Endothelial cell of umbilical vein (primary cell): ENCODE data around the gene PASK. TPM values are rescaled to one million over a fixed set of nuclear protein-coding genes. Genes with fewer than 3 reads are reported as not detected.

Experiments
- BruUV-seq: library from RNA; stranded (reverse); fragments of 400-500 nt; replicated peaks from 2 replicates; lab custom pipeline; 2021; lab: Mats Ljungman, UMichigan
- CTCF ChIA-PET: fragments of 300-600, 350-600 bp; sonication (Branson Sonifier 250); formaldehyde crosslinking; loops from one replicate; lab custom pipeline; 2021; ENCODE audit warnings: antibody characterized with exemption, inconsistent platforms; lab: Charles Lee
- POLR2A ChIA-PET: fragments of 300-600, 350-600 bp; sonication (Branson Sonifier 250); formaldehyde crosslinking; loops from one replicate; lab custom pipeline; 2021; ENCODE audit warnings: antibody characterized with exemption, inconsistent platforms; lab: Charles Lee
- DNase-seq: peaks from one replicate; pipeline ENCODE4 v3.0.0-alpha.2; 2011; ENCODE audit warnings: low read depth, low spot score
- FAIRE-seq: peaks from 2 replicates; lab custom pipeline; 2011; peaks lifted over from hg19 to GRCh38; lab: Jason Lieb, UNC
- H2AFZ ChIP-seq: 2 replicates; pipeline ENCODE4 v1.6.0; 2012; ENCODE audit warnings: low read depth, low read length, control low read depth, inconsistent platforms
- H3K27ac ChIP-seq: 2 replicates; pipeline ENCODE4 v1.5.1; 2011; ENCODE audit warnings: low read depth, mild to moderate bottlenecking, control low read depth, low read length, moderate library complexity; ENCODE audit not compliant: insufficient read depth
- H3K27me3 ChIP-seq, 2 experiments: 2 replicates each; pipeline versions ENCODE4 v1.6.0 to v1.6.1; 2011; ENCODE audit warnings: low read length in 2 of 2, mixed read lengths in 1 of 2; ENCODE audit not compliant: control insufficient read depth in 2 of 2, insufficient read depth in 2 of 2
- H3K36me3 ChIP-seq, 2 experiments: 2 replicates in 1 of 2; 3 replicates in 1 of 2; pipeline ENCODE4 v1.5.1; 2011; ENCODE audit warnings: low read length in 2 of 2, mild to moderate bottlenecking in 1 of 2, moderate library complexity in 1 of 2; ENCODE audit not compliant: control insufficient read depth in 2 of 2, insufficient read depth in 2 of 2; ENCODE audit errors: extremely low read depth in 1 of 2
- H3K4me1 ChIP-seq: 3 replicates; pipeline ENCODE4 v1.5.1; 2011; ENCODE audit warnings: mild to moderate bottlenecking, low read length; ENCODE audit not compliant: control insufficient read depth, insufficient read depth; ENCODE audit errors: extremely low read depth
- H3K4me2 ChIP-seq: 2 replicates; pipeline ENCODE4 v1.6.1; 2011; ENCODE audit warnings: low read length, control low read depth, mixed read lengths; ENCODE audit not compliant: insufficient read depth
- H3K4me3 ChIP-seq, 3 experiments: fragments of 200-600 bp in 1 of 3; sonication (generic), shearing (Covaris generic) in 1 of 3; replicated peaks in 1 of 3; 2 replicates each; pipeline ENCODE4 v1.5.1; 2011 to 2016; ENCODE audit warnings: control low read depth in 3 of 3, low read length in 3 of 3, mild to moderate bottlenecking in 2 of 3, inconsistent platforms in 1 of 3, low read depth in 1 of 3, moderate library complexity in 1 of 3; ENCODE audit not compliant: insufficient read depth in 1 of 3
- H3K79me2 ChIP-seq: 2 replicates; pipeline ENCODE4 v1.6.0; 2012; ENCODE audit warnings: low read length, inconsistent platforms; ENCODE audit not compliant: control insufficient read depth, insufficient read depth
- H3K9ac ChIP-seq: replicated peaks from 2 replicates; pipeline ENCODE3; 2011; ENCODE audit warnings: low read length, control low read depth; ENCODE audit not compliant: insufficient read depth; ENCODE audit errors: extremely low read depth
- H3K9me1 ChIP-seq: replicated peaks from 3 replicates; pipeline ENCODE4 v1.6.0; 2011; ENCODE audit warnings: mild to moderate bottlenecking, low read length; ENCODE audit not compliant: control insufficient read depth, insufficient read depth; ENCODE audit errors: extremely low read depth
- H3K9me3 ChIP-seq: replicated peaks from 2 replicates; pipeline ENCODE4 v1.5.1; 2012; ENCODE audit warnings: low read length, inconsistent platforms; ENCODE audit not compliant: control insufficient read depth, insufficient read depth
- H4K20me1 ChIP-seq: replicated peaks from 2 replicates; pipeline ENCODE3; 2011; ENCODE audit warnings: mild to moderate bottlenecking, low read length; ENCODE audit not compliant: control insufficient read depth, insufficient read depth; ENCODE audit errors: extremely low read depth
- FOS ChIP-seq: IDR thresholded peaks from 2 replicates; pipeline ENCODE4 v1.6.1; 2011; ENCODE audit warnings: mild to moderate bottlenecking, low read length, moderate library complexity, borderline replicate concordance; ENCODE audit not compliant: insufficient read depth
- GATA2 ChIP-seq: IDR thresholded peaks from 2 replicates; pipeline ENCODE4 v1.7.0; 2011; ENCODE audit warnings: low read depth, mild to moderate bottlenecking, moderate library complexity, mixed read lengths, low read length; ENCODE audit not compliant: insufficient read length, insufficient read depth
- JUN ChIP-seq: IDR thresholded peaks from 2 replicates; pipeline ENCODE4 v1.6.1; 2011; ENCODE audit warnings: borderline replicate concordance, low read depth; ENCODE audit not compliant: insufficient read length, insufficient read depth
- MYC ChIP-seq: IDR thresholded peaks from one replicate; pipeline ENCODE4 v1.6.1; 2011; ENCODE audit warnings: mild to moderate bottlenecking, low read depth, low read length
- POLR2A ChIP-seq: IDR thresholded peaks from 2 replicates; pipeline ENCODE4 v1.6.1; 2012; ENCODE audit warnings: low read depth, mild to moderate bottlenecking, control low read depth, low read length
- POLR2AphosphoS5 ChIP-seq: IDR thresholded peaks from 2 replicates; pipeline ENCODE4 v1.6.1; 2012; ENCODE audit warnings: low read depth, mild to moderate bottlenecking, control low read depth, low read length, moderate library complexity; ENCODE audit not compliant: insufficient read depth
- dilution Hi-C: fragments of 300-500 bp; cut with MboI; formaldehyde crosslinking; loops from one replicate; pipeline ENCODE4 v1.15.0; 2019; ENCODE audit warnings: low sequenced_read_pairs; ENCODE audit not compliant: extremely low pct_ligation_motif_present
- intact Hi-C: fragments of 100-400 bp; cut with micrococcal nuclease; formaldehyde crosslinking; loops from one replicate; pipeline ENCODE4 v1.10.0; 2022
- polyA plus RNA-seq, 4 experiments: library from polyadenylated mRNA; depleted of rRNA in 3 of 4; stranded (reverse) in 3 of 4; unstranded in 1 of 4; fragments of >200 nt; gene quantifications; 2 replicates each; pipeline versions ENCODE4 v1.2.1 to v1.2.3, GENCODE V29; 2011 to 2012; ENCODE audit warnings: missing spikeins in 1 of 4
- total RNA-seq: library from RNA; stranded (reverse); gene quantifications from 2 replicates; pipeline ENCODE4 v1.2.3, GENCODE V29; 2021
- TF ChIP-seq, protein P1 (sequence below): IDR thresholded peaks from 2 replicates; pipeline ENCODE4 v1.6.1; 2011; ENCODE audit not compliant: insufficient read depth, insufficient read length

Gene PASK
- total and polyA plus RNA-seq, 2 donors (not counting 3 experiments of a cell fraction or from before 2014, with no cell fraction given), result 5.7 to 17.3 TPM

- TF ChIP-seq POLR2AphosphoS5 (no peak), POLR2A (no peak), GATA2 (no peak), MYC (no peak), FOS (no peak), JUN (no peak)
- TF ChIP-seq, protein P1, sequence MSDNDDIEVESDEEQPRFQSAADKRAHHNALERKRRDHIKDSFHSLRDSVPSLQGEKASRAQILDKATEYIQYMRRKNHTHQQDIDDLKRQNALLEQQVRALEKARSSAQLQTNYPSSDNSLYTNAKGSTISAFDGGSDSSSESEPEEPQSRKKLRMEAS, result no peak
- H3K4me3 ChIP-seq, result no peak overlapping the region
- no peaks in the 10 kb centered on the region for H3K9me1 ChIP-seq
- peaks cover 2 to 3% of the 10 kb centered on the region in 2 experiments for H3K36me3 ChIP-seq
- no peak overlapping the region for H2AFZ ChIP-seq
- H3K4me2 ChIP-seq, result no peak overlapping the region
- intact Hi-C loops, result loop anchor here (2.0 kb wide), 2 partner anchors 59 to 161 kb away; no protein-coding TSS in a partner anchor
- H3K27ac ChIP-seq, result no peak overlapping the region
- no peaks in the 10 kb centered on the region for H4K20me1 ChIP-seq
- H3K27me3 ChIP-seq, result no peaks in the 10 kb centered on the region
- DNase-seq (no peak), FAIRE-seq (no peak)
- no peak overlapping the region for H3K9ac ChIP-seq
- H3K79me2 ChIP-seq, result peaks cover 13% of the 10 kb centered on the region
- ChIA-PET POLR2A (no interaction called here), CTCF (no interaction called here)
- BruUV-seq, result TSS peak; percentile 36
- dilution Hi-C loops, result no loop called here
- H3K4me1 ChIP-seq, result peaks cover 15% of the 10 kb centered on the region
- no peaks in the 10 kb centered on the region for H3K9me3 ChIP-seq
These were observed 2.8 kb upstream of the PASK start for GRCh38 chr2:241151934-241152660.
